DOHH2 (cell line): ENCODE data around the gene ZBTB7C.

Experiments used
- H3F3A ChIP-seq: fragments of 200-600 bp; sonication (generic), shearing (Covaris generic); 2 replicates; pipeline ENCODE4 v1.6.0; 2016; ENCODE audit warnings: antibody characterized with exemption, mild to moderate bottlenecking; ENCODE audit not compliant: control insufficient read depth, insufficient read depth
- H3K27ac ChIP-seq: fragments of 200-600 bp; sonication (generic); 2 replicates; pipeline ENCODE4 v1.5.1; 2014; ENCODE audit warnings: low read depth, mild to moderate bottlenecking, low read length, moderate library complexity
- H3K27me3 ChIP-seq: fragments of 200-600 bp; sonication (generic); 2 replicates; pipeline ENCODE4 v1.6.1; 2014; ENCODE audit warnings: mild to moderate bottlenecking, low read length, mixed read lengths; ENCODE audit not compliant: control insufficient read depth
- H3K36me3 ChIP-seq: fragments of 200-600 bp; sonication (generic); 2 replicates; pipeline ENCODE4 v1.6.1; 2014; ENCODE audit warnings: mild to moderate bottlenecking, low read length, moderate library complexity, mixed read lengths; ENCODE audit not compliant: control insufficient read depth
- H3K4me1 ChIP-seq: fragments of 200-600 bp; sonication (generic); 2 replicates; pipeline ENCODE4 v1.6.1; 2014; ENCODE audit warnings: mild to moderate bottlenecking, low read length, mixed read lengths; ENCODE audit not compliant: control insufficient read depth
- H3K4me2 ChIP-seq: fragments of 200-600 bp; sonication (generic); 2 replicates; pipeline ENCODE4 v1.6.0; 2014; ENCODE audit warnings: mild to moderate bottlenecking, low read length, moderate library complexity
- H3K4me3 ChIP-seq: fragments of 200-600 bp; sonication (generic); 2 replicates; pipeline ENCODE4 v1.5.1; 2014; ENCODE audit warnings: mild to moderate bottlenecking, low read length, mixed read lengths
- H3K79me2 ChIP-seq: fragments of 200-600 bp; sonication (generic); 2 replicates; pipeline ENCODE4 v1.6.1; 2014; ENCODE audit warnings: mild to moderate bottlenecking, low read length, mixed read lengths; ENCODE audit not compliant: control insufficient read depth
- H3K9me2 ChIP-seq: fragments of 200-600 bp; sonication (generic); replicated peaks from 2 replicates; pipeline ENCODE4 v1.6.1; 2014; ENCODE audit warnings: mild to moderate bottlenecking, low read length, mixed read lengths; ENCODE audit not compliant: control insufficient read depth
- H3K9me3 ChIP-seq: fragments of 200-600 bp; sonication (generic); 2 replicates; pipeline ENCODE4 v1.6.1; 2014; ENCODE audit warnings: antibody characterized with exemption, low read length, mixed read lengths; ENCODE audit not compliant: control insufficient read depth, insufficient read depth
- H4K20me1 ChIP-seq: fragments of 200-600 bp; sonication (generic); 2 replicates; pipeline ENCODE4 v1.6.0; 2014; ENCODE audit warnings: low read depth, mild to moderate bottlenecking, antibody characterized with exemption, low read length, moderate library complexity; ENCODE audit not compliant: control insufficient read depth, insufficient read depth
- EZH2phosphoT487 ChIP-seq: fragments of 200-600 bp; sonication (generic); IDR thresholded peaks from 2 replicates; pipeline ENCODE4 v1.6.1; 2017; ENCODE audit warnings: borderline replicate concordance, mild to moderate bottlenecking, antibody characterized with exemption, low read length, moderate library complexity, mixed read lengths
- TF ChIP-seq, protein P1 (sequence below): fragments of 200-600 bp; sonication (generic); IDR thresholded peaks from one replicate; pipeline ENCODE4 v1.5.1; 2014; ENCODE audit warnings: antibody characterized with exemption, mild to moderate bottlenecking, low read depth, low read length; ENCODE audit not compliant: poor library complexity, severe bottlenecking

The ZBTB7C gene

DNA sequence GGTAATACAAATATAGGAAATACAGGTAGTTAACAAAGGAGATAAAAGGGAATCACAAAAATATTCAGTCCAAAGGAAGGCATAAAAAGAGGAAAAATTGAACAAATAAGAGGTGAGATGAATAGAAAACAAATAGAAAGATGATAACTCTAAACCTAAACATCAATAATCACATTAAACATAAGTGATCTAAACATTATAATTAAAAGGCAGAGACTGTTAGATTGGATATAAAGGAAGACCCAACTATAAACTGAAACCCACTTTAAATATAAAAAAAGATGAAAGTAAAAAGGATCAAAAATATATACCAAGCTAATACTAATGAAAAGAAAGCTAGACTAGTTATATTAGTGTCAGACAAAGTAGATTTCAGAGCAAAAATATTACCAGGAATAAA is 152.3 kb downstream of the ZBTB7C start:
- Histone ChIP-seq H3K27me3 (no peaks in the 10 kb centered on the region), H3K4me1 (no peaks in the 10 kb centered on the region), H3F3A (no peaks in the 10 kb centered on the region), H3K9me3 (no peaks in the 10 kb centered on the region), H3K27ac (no peak overlapping the region), H3K9me2 (no peaks in the 10 kb centered on the region), H3K36me3 (no peaks in the 10 kb centered on the region), H3K4me2 (no peak overlapping the region), H4K20me1 (no peaks in the 10 kb centered on the region), H3K4me3 (no peak overlapping the region), H3K79me2 (no peaks in the 10 kb centered on the region)
- TF ChIP-seq, protein P1, sequence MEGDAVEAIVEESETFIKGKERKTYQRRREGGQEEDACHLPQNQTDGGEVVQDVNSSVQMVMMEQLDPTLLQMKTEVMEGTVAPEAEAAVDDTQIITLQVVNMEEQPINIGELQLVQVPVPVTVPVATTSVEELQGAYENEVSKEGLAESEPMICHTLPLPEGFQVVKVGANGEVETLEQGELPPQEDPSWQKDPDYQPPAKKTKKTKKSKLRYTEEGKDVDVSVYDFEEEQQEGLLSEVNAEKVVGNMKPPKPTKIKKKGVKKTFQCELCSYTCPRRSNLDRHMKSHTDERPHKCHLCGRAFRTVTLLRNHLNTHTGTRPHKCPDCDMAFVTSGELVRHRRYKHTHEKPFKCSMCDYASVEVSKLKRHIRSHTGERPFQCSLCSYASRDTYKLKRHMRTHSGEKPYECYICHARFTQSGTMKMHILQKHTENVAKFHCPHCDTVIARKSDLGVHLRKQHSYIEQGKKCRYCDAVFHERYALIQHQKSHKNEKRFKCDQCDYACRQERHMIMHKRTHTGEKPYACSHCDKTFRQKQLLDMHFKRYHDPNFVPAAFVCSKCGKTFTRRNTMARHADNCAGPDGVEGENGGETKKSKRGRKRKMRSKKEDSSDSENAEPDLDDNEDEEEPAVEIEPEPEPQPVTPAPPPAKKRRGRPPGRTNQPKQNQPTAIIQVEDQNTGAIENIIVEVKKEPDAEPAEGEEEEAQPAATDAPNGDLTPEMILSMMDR = no peak
- no peak for TF ChIP-seq EZH2phosphoT487

DNA sequence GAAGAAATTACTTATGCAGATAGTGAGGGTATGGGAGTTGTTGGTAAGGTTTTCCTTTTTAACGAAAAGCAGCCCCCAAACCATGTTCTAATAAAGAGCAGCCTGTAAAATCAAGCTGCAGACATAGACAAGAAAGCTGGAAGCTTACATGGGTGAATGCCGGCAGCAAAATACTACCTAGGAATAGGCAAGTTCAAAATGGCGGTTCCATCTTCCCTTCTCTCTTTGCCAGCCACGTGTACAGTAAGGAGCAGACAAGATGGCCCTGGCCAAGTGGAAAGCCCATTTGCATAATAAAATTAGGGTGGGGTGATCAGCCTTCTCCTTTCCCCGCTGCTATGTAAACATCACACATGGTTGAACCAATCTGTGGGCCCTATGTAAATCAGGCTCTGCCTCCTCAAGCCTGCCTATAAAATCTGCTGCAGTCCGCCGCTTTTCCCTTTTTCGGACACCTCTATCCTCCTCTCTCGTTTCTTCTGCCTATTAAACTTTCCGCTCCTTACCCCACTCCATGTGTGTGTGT is 155.0 kb downstream of the ZBTB7C start:
- TF ChIP-seq, protein P1 = no peak
- no peak for TF ChIP-seq EZH2phosphoT487
- Histone ChIP-seq H3K9me2 (no peaks in the 10 kb centered on the region), H3K27me3 (no peaks in the 10 kb centered on the region)

DNA sequence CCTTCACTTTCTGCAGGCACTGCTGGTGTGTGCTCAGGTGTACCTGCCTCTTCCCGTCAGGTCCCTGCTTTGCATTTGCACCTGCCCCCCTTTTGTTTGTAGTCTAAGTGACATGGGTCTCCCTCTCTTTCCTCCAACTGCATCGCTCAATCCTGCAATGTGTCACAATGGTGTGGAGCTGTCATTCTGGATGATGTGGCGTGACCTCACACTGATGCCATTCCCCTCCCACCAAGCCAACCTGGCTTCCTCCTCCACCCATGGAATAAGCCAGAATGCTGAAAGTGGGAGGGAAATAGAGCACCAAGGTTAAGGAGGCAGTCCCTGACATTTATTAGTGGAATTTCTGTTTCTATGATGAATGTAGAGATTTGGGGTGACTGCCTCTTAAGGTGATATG is 156.7 kb downstream of the ZBTB7C start:
- no peaks in the 10 kb centered on the region for H3F3A ChIP-seq
- H3K27me3 ChIP-seq = no peaks in the 10 kb centered on the region
- H3K79me2 ChIP-seq = no peaks in the 10 kb centered on the region
- no peak overlapping the region for H3K4me2 ChIP-seq
- no peaks in the 10 kb centered on the region for H3K9me3 ChIP-seq
- H4K20me1 ChIP-seq = no peaks in the 10 kb centered on the region
- H3K36me3 ChIP-seq = no peaks in the 10 kb centered on the region
- no peak overlapping the region for H3K27ac ChIP-seq
- TF ChIP-seq EZH2phosphoT487 = no peak
- TF ChIP-seq, protein P1 = no peak
- no peak overlapping the region for H3K4me3 ChIP-seq
- no peaks in the 10 kb centered on the region for H3K9me2 ChIP-seq
- H3K4me1 ChIP-seq = no peaks in the 10 kb centered on the region

More for the DNA sequence above, 155.0 kb downstream of the ZBTB7C start:
- no peaks in the 10 kb centered on the region for H3K9me3 ChIP-seq
- H3K4me2 ChIP-seq = no peak overlapping the region
- no peaks in the 10 kb centered on the region for H4K20me1 ChIP-seq
- no peaks in the 10 kb centered on the region for H3K4me1 ChIP-seq
- no peak overlapping the region for H3K4me3 ChIP-seq
- no peak overlapping the region for H3K27ac ChIP-seq
- no peaks in the 10 kb centered on the region for H3K36me3 ChIP-seq
- H3K79me2 ChIP-seq = no peaks in the 10 kb centered on the region
- H3F3A ChIP-seq = no peaks in the 10 kb centered on the region
